ENCODE measurements around the gene NPPB.

DNA sequence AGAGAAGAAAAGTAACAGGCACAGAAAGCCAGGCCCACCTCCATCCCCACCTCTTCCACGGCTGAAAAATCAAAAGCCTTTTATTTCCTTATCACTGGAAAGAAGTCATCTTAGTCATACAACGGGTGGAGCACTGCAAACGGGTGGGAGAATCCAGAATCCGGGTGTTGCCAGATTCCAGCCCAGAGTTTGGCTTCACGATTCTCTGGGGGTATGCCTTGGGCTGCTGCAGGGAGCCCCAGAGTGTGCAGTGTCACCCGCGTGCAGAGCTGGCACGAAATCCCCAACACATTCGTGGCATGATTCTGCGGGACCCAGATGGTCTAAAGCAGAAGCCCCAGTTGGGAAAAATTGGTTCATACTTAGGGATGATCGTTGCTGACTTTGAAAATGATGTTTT lies 8.6 kb downstream of the NPPB start:
- TF ChIP-seq EP300 (IDR thresholded peaks at IDR 0.05): no peak
- TF ChIP-seq, protein P1, sequence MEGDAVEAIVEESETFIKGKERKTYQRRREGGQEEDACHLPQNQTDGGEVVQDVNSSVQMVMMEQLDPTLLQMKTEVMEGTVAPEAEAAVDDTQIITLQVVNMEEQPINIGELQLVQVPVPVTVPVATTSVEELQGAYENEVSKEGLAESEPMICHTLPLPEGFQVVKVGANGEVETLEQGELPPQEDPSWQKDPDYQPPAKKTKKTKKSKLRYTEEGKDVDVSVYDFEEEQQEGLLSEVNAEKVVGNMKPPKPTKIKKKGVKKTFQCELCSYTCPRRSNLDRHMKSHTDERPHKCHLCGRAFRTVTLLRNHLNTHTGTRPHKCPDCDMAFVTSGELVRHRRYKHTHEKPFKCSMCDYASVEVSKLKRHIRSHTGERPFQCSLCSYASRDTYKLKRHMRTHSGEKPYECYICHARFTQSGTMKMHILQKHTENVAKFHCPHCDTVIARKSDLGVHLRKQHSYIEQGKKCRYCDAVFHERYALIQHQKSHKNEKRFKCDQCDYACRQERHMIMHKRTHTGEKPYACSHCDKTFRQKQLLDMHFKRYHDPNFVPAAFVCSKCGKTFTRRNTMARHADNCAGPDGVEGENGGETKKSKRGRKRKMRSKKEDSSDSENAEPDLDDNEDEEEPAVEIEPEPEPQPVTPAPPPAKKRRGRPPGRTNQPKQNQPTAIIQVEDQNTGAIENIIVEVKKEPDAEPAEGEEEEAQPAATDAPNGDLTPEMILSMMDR (IDR thresholded peaks at IDR 0.05): no peak

Measured in tibial nerve (tissue), 4 donors.